ENCODE measurements around the gene IBTK. TPM values are rescaled to one million over a fixed set of nuclear protein-coding genes. Genes with fewer than 3 reads are reported as not detected.

Gene IBTK
- total RNA-seq, 1 experiment from 2014 or later: 35.8 TPM

- in situ Hi-C loops (cut with HindIII; ENCODE audit: low pct_unique_long_range_greater_than_20kb, low sequenced_read_pairs): no loop called here
- peak; percentile 46 for DNase-seq (ENCODE audit: low read depth, low spot score)
Measured at GRCh38 chr6:82251942-82252341, 4.4 kb upstream of the IBTK start.

- in situ Hi-C loops (cut with HindIII; ENCODE audit: low pct_unique_long_range_greater_than_20kb, low sequenced_read_pairs): no loop called here
- no peak for DNase-seq (ENCODE audit: low read depth, low spot score)
Measured at GRCh38 chr6:82249381-82250253, 2.1 kb upstream of the IBTK start.

GRCh38 chr6:82248273-82248735 lies 760 bp upstream of the IBTK start:
- in situ Hi-C loops (cut with HindIII; ENCODE audit: low pct_unique_long_range_greater_than_20kb, low sequenced_read_pairs): no loop called here

DNA sequence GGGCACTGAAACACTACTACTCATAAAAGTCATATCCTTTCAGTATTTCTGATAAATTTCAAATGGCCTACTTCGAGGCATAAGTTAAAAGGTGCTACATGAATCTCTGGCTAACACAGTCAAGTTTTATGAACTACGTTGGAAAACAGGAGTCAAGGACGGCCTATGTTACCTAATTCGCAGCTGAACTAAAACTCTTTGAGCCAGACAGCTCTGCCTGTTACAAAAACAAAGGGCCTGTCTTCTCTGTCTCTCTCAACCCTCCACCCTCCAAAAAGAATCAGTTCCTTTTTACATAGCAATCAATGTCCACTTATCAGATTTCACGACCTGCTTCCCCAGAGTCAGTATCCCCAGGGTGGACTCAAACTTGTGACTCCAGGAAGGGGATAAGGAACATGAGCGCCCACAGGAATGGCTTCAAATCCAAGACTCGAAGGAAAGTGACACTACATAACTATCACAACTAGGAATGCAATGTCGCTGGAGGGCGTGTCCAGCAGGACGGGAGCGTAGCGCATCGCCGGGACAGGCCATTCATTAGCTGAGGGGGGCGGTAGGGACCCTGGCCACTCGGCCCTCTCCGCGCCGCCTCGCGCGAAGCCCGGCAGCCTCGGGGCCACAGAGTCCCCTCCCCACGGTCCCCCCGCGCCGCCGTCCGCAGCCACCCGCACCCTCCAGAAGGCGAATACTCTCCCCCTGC lies 591 bp downstream of the IBTK start:
- peak; percentile 75 for DNase-seq (ENCODE audit: low read depth, low spot score)
- in situ Hi-C loops (cut with HindIII; ENCODE audit: low pct_unique_long_range_greater_than_20kb, low sequenced_read_pairs): no loop called here

More at GRCh38 chr6:82248273-82248735, 760 bp upstream of the IBTK start:
- peak; percentile 51 for DNase-seq (ENCODE audit: low read depth, low spot score)

DNA sequence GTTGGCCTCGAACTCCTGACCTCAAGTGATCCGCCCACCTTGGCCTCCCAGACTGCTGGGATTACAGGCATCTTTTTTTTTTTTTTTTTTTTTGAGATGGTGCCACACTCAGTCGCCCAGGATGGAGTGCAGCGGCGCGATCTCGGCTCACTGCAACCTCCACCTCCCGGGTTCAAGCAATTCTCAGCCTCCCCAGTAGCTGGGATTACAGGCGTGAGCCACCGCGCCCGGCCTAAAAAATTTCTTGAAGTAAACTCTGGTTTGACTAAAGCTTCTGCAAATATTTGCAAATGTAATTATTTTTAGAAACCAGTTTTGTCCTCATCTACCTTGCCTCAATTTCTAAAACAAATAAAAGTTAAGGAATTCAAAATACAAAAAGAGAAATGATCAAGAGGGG lies 1.2 kb downstream of the IBTK start:
- no peak for DNase-seq (ENCODE audit: low read depth, low spot score)
- in situ Hi-C loops (cut with HindIII; ENCODE audit: low pct_unique_long_range_greater_than_20kb, low sequenced_read_pairs): no loop called here

GRCh38 chr6:82245376-82245775 lies 2.2 kb downstream of the IBTK start:
- in situ Hi-C loops (cut with HindIII; ENCODE audit: low pct_unique_long_range_greater_than_20kb, low sequenced_read_pairs): no loop called here
- no peak for DNase-seq (ENCODE audit: low read depth, low spot score)

- no peak for DNase-seq (ENCODE audit: low read depth, low spot score)
- in situ Hi-C loops (cut with HindIII; ENCODE audit: low pct_unique_long_range_greater_than_20kb, low sequenced_read_pairs): no loop called here
Measured at GRCh38 chr6:82243884-82244283, 3.7 kb downstream of the IBTK start.

DNA sequence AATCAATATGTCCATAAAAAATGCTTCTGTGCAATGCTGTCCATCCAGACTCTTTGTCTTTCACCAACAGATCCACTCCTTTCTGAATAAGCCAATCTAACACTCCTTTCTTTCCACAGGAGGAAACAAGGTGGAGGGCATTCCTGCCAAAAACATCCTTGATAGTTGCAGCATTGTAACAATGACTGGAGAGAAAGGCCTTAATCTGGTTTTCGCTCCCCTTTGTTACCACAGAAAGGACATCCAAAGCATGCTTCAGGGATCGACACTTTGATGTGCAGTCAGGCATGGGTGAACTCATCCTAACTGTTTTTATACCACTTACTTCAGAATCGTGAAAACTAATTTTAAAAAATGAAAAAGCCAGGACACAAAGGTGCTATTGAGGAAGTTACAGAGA lies 7.4 kb downstream of the IBTK start:
- no peak for DNase-seq (ENCODE audit: low read depth, low spot score)
- in situ Hi-C loops (cut with HindIII; ENCODE audit: low pct_unique_long_range_greater_than_20kb, low sequenced_read_pairs): no loop called here

- no peak for DNase-seq (ENCODE audit: low read depth, low spot score)
- in situ Hi-C loops (cut with HindIII; ENCODE audit: low pct_unique_long_range_greater_than_20kb, low sequenced_read_pairs): no loop called here
Measured at GRCh38 chr6:82239597-82239996, 7.9 kb downstream of the IBTK start.

GRCh38 chr6:82237013-82237412 lies 10.5 kb downstream of the IBTK start:
- DNase-seq (ENCODE audit: low read depth, low spot score): no peak
- in situ Hi-C loops (cut with HindIII; ENCODE audit: low pct_unique_long_range_greater_than_20kb, low sequenced_read_pairs): no loop called here

GRCh38 chr6:82227770-82228169 lies 19.8 kb downstream of the IBTK start:
- no peak for DNase-seq (ENCODE audit: low read depth, low spot score)
- in situ Hi-C loops (cut with HindIII; ENCODE audit: low pct_unique_long_range_greater_than_20kb, low sequenced_read_pairs): no loop called here

GRCh38 chr6:82220167-82220566 lies 27.4 kb downstream of the IBTK start:
- in situ Hi-C loops (cut with HindIII; ENCODE audit: low pct_unique_long_range_greater_than_20kb, low sequenced_read_pairs): no loop called here
- DNase-seq (ENCODE audit: low read depth, low spot score): no peak

GRCh38 chr6:82217018-82217586 lies 30.4 kb downstream of the IBTK start:
- in situ Hi-C loops (cut with HindIII; ENCODE audit: low pct_unique_long_range_greater_than_20kb, low sequenced_read_pairs): no loop called here
- no peak for DNase-seq (ENCODE audit: low read depth, low spot score)

DNA sequence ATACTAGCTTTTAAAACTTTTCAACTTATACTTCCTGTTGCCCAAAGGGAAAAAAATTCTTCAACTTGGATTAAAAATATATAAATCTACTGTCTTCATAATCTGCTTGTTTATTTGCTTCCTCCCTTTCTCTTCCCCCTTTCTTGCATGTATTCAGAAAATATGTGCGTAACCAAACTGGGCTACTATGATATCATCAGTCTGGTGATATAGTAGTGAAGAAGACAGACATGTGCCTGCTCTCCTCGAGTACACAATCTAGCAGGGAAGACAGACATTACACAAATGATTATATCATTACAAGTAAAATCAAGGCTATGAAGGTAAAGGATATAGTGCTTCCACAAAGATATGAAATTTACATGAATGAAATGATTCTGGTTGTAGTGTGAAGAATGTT lies 31.0 kb downstream of the IBTK start:
- DNase-seq (ENCODE audit: low read depth, low spot score): no peak
- in situ Hi-C loops (cut with HindIII; ENCODE audit: low pct_unique_long_range_greater_than_20kb, low sequenced_read_pairs): no loop called here

DNA sequence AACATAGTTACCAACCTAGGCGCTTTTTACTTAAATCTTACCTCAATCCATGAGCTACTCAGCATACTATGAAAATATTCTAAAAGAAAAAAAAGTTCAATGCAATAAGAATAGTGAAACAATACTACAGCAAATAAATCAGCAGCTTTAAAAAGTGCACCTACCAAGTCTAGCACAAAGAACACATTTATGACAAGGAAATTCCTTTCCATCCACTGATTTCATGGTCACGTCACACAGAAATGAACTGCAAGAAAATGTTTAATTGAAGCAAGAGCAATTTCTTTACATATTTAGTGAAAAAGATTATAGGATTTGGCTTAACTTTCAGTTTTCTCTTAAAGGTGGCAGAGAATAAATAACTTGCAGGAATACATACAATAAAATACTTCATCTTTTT lies 36.2 kb downstream of the IBTK start:
- peak; percentile 57 for DNase-seq (ENCODE audit: low read depth, low spot score)
- in situ Hi-C loops (cut with HindIII; ENCODE audit: low pct_unique_long_range_greater_than_20kb, low sequenced_read_pairs): no loop called here

DNA sequence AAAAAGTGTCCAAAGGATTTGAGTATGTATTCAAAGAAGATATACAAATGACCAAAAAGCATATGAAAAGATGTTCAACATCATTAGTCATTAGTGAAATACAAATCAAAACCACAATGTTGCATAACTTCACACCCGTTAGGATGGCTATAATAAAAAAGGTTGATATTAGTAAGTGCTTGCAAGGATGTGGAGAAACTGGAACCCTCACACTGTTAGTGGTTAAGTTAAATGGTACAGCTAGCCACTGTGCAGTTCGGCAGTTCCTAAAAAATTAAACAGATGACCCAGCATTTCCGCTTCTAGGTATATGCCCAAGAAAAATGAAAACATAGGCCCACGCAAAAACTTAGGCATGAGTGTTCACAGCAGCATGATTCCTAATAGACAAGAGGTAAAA lies 38.6 kb downstream of the IBTK start:
- DNase-seq (ENCODE audit: low read depth, low spot score): no peak
- in situ Hi-C loops (cut with HindIII; ENCODE audit: low pct_unique_long_range_greater_than_20kb, low sequenced_read_pairs): no loop called here

DNA sequence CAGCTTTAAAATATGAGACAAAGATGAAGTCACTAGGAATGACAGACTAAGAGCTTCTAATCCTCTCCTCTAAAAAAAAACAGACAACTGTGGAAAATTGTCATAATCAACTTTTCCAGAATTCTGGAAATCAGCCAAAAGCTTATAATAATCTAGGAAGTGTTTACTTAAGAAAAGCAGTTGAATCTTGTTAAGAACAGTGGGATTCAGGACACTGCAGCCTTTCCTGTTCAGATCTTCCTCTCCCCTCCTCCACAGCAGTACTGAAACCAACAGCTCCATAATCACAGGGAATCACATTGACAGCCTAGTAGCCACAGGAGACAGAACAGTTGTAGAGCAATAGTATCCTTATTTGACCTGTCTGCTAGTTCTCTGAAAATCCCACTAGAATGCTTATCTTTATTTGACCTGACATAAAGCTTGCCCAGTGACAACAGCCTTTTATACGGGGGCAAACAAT lies 41.6 kb downstream of the IBTK start:
- in situ Hi-C loops (cut with HindIII; ENCODE audit: low pct_unique_long_range_greater_than_20kb, low sequenced_read_pairs): no loop called here
- DNase-seq (ENCODE audit: low read depth, low spot score): peak; percentile 81

DNA sequence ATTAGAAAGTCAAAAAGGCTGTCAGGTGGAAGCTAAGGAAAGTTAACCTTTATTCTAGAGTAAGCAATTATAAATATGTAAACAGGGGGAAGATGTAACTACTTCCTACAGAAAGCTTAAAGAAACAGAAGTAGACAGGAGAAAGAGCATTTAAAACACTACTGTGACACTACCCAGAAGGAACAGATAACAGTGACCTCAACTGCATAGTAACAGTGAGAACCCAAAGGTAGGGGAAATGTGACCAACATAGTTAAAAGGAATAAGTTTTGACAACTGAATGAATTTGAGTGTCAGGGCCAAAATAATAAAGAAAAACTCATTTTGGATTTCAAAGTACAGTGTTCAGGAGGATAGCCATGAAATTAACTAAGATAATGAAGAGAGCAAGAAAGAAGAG lies 43.5 kb downstream of the IBTK start:
- no peak for DNase-seq (ENCODE audit: low read depth, low spot score)
- in situ Hi-C loops (cut with HindIII; ENCODE audit: low pct_unique_long_range_greater_than_20kb, low sequenced_read_pairs): no loop called here
